WTC11 (cell line): ENCODE data around the gene EPB41. TPM values are rescaled to one million over a fixed set of nuclear protein-coding genes. Genes with fewer than 3 reads are reported as not detected.

Source experiments
- CREB1 ChIP-seq: sonication (generic); formaldehyde crosslinking; IDR thresholded peaks from 2 replicates; pipeline ENCODE4 v1.8.0; 2023; ENCODE audit warnings: mild to moderate bottlenecking, missing genetic modification reagents
- ETV6 ChIP-seq: sonication (generic); formaldehyde crosslinking; IDR thresholded peaks from 2 replicates; pipeline ENCODE4 v1.8.1; 2022; ENCODE audit warnings: mild to moderate bottlenecking, missing genetic modification reagents
- FOXJ3 ChIP-seq: sonication (generic); formaldehyde crosslinking; IDR thresholded peaks from 2 replicates; pipeline ENCODE4 v1.9.0; 2021; ENCODE audit warnings: missing genetic modification reagents, mild to moderate bottlenecking, borderline replicate concordance
- GABPB1 ChIP-seq: sonication (generic); formaldehyde crosslinking; IDR thresholded peaks from 2 replicates; pipeline ENCODE4 v1.8.1; 2023; ENCODE audit warnings: mild to moderate bottlenecking, missing genetic modification reagents
- IRF2 ChIP-seq: sonication (generic); formaldehyde crosslinking; IDR thresholded peaks from 2 replicates; pipeline ENCODE4 v1.8.0; 2022; ENCODE audit warnings: low read depth, missing genetic modification reagents, borderline replicate concordance
- JAZF1 ChIP-seq: fragments of 250-450 bp; sonication (Bioruptor Pico); IDR thresholded peaks from 2 replicates; pipeline ENCODE4 v1.9.0; 2021; ENCODE audit warnings: moderate library complexity, mild to moderate bottlenecking, inconsistent platforms
- NFYB ChIP-seq: sonication (generic); formaldehyde crosslinking; conservative IDR thresholded peaks from 2 replicates; pipeline ENCODE4 v1.8.0; 2022; ENCODE audit warnings: low read depth, missing genetic modification reagents
- RELA ChIP-seq: sonication (generic); formaldehyde crosslinking; IDR thresholded peaks from 2 replicates; pipeline ENCODE4 v1.8.1; 2022; ENCODE audit warnings: missing genetic modification reagents, mild to moderate bottlenecking, borderline replicate concordance
- SMAD3 ChIP-seq: sonication (generic); formaldehyde crosslinking; IDR thresholded peaks from 2 replicates; pipeline ENCODE4 v1.8.0; 2022; ENCODE audit warnings: missing genetic modification reagents, mild to moderate bottlenecking, borderline replicate concordance
- SOX15 ChIP-seq: fragments of 250-450 bp; sonication (Bioruptor Pico); IDR thresholded peaks from 2 replicates; pipeline ENCODE4 v1.9.0; 2021; ENCODE audit warnings: mild to moderate bottlenecking
- SP1 ChIP-seq: sonication (generic); formaldehyde crosslinking; conservative IDR thresholded peaks from 2 replicates; pipeline ENCODE4 v1.8.1; 2022; ENCODE audit warnings: missing genetic modification reagents
- ZNF219 ChIP-seq: sonication (generic); formaldehyde crosslinking; IDR thresholded peaks from 2 replicates; pipeline ENCODE4 v1.8.0; 2023; ENCODE audit warnings: missing genetic modification reagents, mild to moderate bottlenecking, borderline replicate concordance
- ZNF396 ChIP-seq: fragments of 250-450 bp; sonication (Bioruptor Pico); IDR thresholded peaks from 2 replicates; pipeline ENCODE4 v1.8.0; 2021; ENCODE audit warnings: mild to moderate bottlenecking, moderate library complexity, borderline replicate concordance
- ZNF423 ChIP-seq: fragments of 250-450 bp; sonication (Bioruptor Pico); IDR thresholded peaks from 2 replicates; pipeline ENCODE4 v2.1.2; 2022; ENCODE audit warnings: mild to moderate bottlenecking, moderate library complexity
- total RNA-seq: library from RNA; stranded (reverse); gene quantifications from 3 replicates; pipeline ENCODE4 v1.2.3, GENCODE V29; 2021
- TF ChIP-seq, protein P1 (sequence below): fragments of 200-600 bp; IDR thresholded peaks from 2 replicates; pipeline ENCODE4 v1.8.0; 2022; ENCODE audit warnings: antibody characterized with exemption
- TF ChIP-seq, protein P2 (sequence below): sonication (generic); formaldehyde crosslinking; IDR thresholded peaks from 2 replicates; pipeline ENCODE4 v1.8.1; 2022; ENCODE audit warnings: mild to moderate bottlenecking, missing genetic modification reagents, moderate library complexity, borderline replicate concordance
- TF ChIP-seq, protein P3 (sequence below): fragments of 250-450 bp; sonication (Bioruptor Pico); IDR thresholded peaks from 2 replicates; pipeline ENCODE4 v1.8.0; 2021; ENCODE audit warnings: mild to moderate bottlenecking
- TF ChIP-seq, protein P4 (sequence below): sonication (generic); formaldehyde crosslinking; IDR thresholded peaks from 2 replicates; pipeline ENCODE4 v1.8.0; 2023; ENCODE audit warnings: missing genetic modification reagents
- TF ChIP-seq, protein P5 (sequence below): sonication (generic); formaldehyde crosslinking; IDR thresholded peaks from 2 replicates; pipeline ENCODE4 v1.8.1; 2023; ENCODE audit warnings: mild to moderate bottlenecking, missing genetic modification reagents
- TF ChIP-seq, protein P6 (sequence below): sonication (generic); formaldehyde crosslinking; conservative IDR thresholded peaks from 2 replicates; pipeline ENCODE4 v1.8.1; 2022; ENCODE audit warnings: mild to moderate bottlenecking, missing genetic modification reagents
- TF ChIP-seq, protein P7 (sequence below): fragments of 250-450 bp; sonication (Bioruptor Pico); IDR thresholded peaks from 2 replicates; pipeline ENCODE4 v1.9.0; 2021; ENCODE audit warnings: mild to moderate bottlenecking
- TF ChIP-seq, protein P8 (sequence below): sonication (generic); formaldehyde crosslinking; IDR thresholded peaks from 2 replicates; pipeline ENCODE4 v1.8.0; 2022; ENCODE audit warnings: mild to moderate bottlenecking, missing genetic modification reagents
- TF ChIP-seq, protein P9 (sequence below): sonication (generic); formaldehyde crosslinking; IDR thresholded peaks from 2 replicates; pipeline ENCODE4 v1.8.1; 2023; ENCODE audit warnings: mild to moderate bottlenecking, missing genetic modification reagents, moderate library complexity
- TF ChIP-seq, protein P10 (sequence below): sonication (generic); formaldehyde crosslinking; IDR thresholded peaks from 2 replicates; pipeline ENCODE4 v1.8.1; 2023; ENCODE audit warnings: mild to moderate bottlenecking, missing genetic modification reagents, moderate library complexity
- TF ChIP-seq, protein P11 (sequence below): sonication (generic); formaldehyde crosslinking; IDR thresholded peaks from 2 replicates; pipeline ENCODE4 v1.8.0; 2022; ENCODE audit warnings: missing genetic modification reagents

Gene EPB41
- total RNA-seq, 1 experiment from 2014 or later: 85.0 TPM

DNA sequence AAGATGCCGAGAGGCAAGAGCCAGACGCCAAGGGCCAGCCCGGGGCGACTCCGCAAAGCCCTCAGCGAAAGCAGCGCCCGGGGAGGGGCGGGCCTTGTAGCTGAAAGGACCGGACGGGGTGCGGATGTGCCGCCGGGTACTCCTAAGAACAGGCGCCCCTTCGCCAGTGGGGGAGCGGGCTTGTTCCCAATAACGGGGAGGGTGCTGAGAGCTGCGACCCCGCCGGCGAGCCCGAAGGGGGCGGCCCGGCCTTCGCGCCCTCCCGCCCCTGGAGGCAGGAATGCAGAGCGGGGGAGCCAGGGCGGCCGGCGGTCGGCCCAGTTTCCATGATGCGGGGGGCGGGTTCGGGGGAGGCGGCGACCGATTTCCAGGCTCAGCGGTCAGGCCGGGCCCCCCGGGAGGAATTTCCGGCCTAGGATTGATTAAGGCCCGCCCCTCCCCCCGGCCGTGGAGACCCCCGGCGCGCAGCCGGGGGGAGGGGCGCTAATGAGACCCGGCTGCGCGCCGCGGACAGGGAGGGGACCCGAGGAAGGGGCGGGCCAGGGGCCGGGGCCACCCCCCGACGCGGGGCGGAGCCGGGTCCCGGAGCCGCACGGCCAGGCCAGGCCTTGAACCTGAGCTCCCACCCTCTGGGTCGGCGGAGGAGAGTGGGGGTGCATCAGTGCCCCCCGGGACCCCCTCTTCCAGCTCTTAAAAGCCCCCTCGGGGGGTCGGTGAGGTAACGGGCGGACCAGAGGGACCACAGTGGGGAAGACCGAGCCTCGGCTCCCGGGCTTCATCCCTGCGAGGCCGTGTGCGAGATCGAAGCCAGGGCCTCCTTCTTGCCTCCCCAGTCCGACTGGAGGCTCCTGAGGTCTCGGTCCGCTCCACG is 210.2 kb downstream of the EPB41 start (continued):
- TF ChIP-seq, protein P1, sequence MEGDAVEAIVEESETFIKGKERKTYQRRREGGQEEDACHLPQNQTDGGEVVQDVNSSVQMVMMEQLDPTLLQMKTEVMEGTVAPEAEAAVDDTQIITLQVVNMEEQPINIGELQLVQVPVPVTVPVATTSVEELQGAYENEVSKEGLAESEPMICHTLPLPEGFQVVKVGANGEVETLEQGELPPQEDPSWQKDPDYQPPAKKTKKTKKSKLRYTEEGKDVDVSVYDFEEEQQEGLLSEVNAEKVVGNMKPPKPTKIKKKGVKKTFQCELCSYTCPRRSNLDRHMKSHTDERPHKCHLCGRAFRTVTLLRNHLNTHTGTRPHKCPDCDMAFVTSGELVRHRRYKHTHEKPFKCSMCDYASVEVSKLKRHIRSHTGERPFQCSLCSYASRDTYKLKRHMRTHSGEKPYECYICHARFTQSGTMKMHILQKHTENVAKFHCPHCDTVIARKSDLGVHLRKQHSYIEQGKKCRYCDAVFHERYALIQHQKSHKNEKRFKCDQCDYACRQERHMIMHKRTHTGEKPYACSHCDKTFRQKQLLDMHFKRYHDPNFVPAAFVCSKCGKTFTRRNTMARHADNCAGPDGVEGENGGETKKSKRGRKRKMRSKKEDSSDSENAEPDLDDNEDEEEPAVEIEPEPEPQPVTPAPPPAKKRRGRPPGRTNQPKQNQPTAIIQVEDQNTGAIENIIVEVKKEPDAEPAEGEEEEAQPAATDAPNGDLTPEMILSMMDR: 0 out of 2 replicates have a peak, but pooled peaks have one; percentile 36
- TF ChIP-seq, protein P2, sequence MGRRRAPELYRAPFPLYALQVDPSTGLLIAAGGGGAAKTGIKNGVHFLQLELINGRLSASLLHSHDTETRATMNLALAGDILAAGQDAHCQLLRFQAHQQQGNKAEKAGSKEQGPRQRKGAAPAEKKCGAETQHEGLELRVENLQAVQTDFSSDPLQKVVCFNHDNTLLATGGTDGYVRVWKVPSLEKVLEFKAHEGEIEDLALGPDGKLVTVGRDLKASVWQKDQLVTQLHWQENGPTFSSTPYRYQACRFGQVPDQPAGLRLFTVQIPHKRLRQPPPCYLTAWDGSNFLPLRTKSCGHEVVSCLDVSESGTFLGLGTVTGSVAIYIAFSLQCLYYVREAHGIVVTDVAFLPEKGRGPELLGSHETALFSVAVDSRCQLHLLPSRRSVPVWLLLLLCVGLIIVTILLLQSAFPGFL (CRISPR knock-in tag): no peak
- TF ChIP-seq GABPB1: no peak; the same call in 1 of the 2 replicates
- peak; percentile 70 for TF ChIP-seq SP1 (CRISPR knock-in tag)
- TF ChIP-seq, protein P3, sequence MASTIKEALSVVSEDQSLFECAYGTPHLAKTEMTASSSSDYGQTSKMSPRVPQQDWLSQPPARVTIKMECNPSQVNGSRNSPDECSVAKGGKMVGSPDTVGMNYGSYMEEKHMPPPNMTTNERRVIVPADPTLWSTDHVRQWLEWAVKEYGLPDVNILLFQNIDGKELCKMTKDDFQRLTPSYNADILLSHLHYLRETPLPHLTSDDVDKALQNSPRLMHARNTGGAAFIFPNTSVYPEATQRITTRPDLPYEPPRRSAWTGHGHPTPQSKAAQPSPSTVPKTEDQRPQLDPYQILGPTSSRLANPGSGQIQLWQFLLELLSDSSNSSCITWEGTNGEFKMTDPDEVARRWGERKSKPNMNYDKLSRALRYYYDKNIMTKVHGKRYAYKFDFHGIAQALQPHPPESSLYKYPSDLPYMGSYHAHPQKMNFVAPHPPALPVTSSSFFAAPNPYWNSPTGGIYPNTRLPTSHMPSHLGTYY: no peak
- TF ChIP-seq, protein P4, sequence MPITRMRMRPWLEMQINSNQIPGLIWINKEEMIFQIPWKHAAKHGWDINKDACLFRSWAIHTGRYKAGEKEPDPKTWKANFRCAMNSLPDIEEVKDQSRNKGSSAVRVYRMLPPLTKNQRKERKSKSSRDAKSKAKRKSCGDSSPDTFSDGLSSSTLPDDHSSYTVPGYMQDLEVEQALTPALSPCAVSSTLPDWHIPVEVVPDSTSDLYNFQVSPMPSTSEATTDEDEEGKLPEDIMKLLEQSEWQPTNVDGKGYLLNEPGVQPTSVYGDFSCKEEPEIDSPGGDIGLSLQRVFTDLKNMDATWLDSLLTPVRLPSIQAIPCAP (CRISPR knock-in tag): no peak
- no peak for TF ChIP-seq JAZF1 (CRISPR knock-in tag)
- TF ChIP-seq, protein P5, sequence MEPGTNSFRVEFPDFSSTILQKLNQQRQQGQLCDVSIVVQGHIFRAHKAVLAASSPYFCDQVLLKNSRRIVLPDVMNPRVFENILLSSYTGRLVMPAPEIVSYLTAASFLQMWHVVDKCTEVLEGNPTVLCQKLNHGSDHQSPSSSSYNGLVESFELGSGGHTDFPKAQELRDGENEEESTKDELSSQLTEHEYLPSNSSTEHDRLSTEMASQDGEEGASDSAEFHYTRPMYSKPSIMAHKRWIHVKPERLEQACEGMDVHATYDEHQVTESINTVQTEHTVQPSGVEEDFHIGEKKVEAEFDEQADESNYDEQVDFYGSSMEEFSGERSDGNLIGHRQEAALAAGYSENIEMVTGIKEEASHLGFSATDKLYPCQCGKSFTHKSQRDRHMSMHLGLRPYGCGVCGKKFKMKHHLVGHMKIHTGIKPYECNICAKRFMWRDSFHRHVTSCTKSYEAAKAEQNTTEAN (CRISPR knock-in tag): no peak
- TF ChIP-seq, protein P6, sequence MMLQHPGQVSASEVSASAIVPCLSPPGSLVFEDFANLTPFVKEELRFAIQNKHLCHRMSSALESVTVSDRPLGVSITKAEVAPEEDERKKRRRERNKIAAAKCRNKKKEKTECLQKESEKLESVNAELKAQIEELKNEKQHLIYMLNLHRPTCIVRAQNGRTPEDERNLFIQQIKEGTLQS (CRISPR knock-in tag): no peak
- TF ChIP-seq SOX15 (CRISPR knock-in tag): no peak
- no peak for TF ChIP-seq FOXJ3
- TF ChIP-seq RELA: no peak
- TF ChIP-seq, protein P7, sequence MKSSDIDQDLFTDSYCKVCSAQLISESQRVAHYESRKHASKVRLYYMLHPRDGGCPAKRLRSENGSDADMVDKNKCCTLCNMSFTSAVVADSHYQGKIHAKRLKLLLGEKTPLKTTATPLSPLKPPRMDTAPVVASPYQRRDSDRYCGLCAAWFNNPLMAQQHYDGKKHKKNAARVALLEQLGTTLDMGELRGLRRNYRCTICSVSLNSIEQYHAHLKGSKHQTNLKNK: no peak
- no peak for TF ChIP-seq IRF2 (CRISPR knock-in tag)
- no peak for TF ChIP-seq SMAD3 (CRISPR knock-in tag)
- no peak for TF ChIP-seq NFYB (CRISPR knock-in tag)
- TF ChIP-seq, protein P8, sequence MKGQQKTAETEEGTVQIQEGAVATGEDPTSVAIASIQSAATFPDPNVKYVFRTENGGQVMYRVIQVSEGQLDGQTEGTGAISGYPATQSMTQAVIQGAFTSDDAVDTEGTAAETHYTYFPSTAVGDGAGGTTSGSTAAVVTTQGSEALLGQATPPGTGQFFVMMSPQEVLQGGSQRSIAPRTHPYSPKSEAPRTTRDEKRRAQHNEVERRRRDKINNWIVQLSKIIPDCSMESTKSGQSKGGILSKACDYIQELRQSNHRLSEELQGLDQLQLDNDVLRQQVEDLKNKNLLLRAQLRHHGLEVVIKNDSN: 0 out of 2 replicates have a peak, but pooled peaks have one; percentile 4
- no peak for TF ChIP-seq ZNF219 (CRISPR knock-in tag)
- peak; percentile 96 for TF ChIP-seq ZNF423 (CRISPR knock-in tag)
- 0 out of 2 replicates have a peak, but pooled peaks have one; percentile 36 for TF ChIP-seq ETV6 (CRISPR knock-in tag)
- TF ChIP-seq, protein P9, sequence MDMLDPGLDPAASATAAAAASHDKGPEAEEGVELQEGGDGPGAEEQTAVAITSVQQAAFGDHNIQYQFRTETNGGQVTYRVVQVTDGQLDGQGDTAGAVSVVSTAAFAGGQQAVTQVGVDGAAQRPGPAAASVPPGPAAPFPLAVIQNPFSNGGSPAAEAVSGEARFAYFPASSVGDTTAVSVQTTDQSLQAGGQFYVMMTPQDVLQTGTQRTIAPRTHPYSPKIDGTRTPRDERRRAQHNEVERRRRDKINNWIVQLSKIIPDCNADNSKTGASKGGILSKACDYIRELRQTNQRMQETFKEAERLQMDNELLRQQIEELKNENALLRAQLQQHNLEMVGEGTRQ (CRISPR knock-in tag): no peak
- no peak for TF ChIP-seq ZNF396 (CRISPR knock-in tag)
- TF ChIP-seq, protein P10, sequence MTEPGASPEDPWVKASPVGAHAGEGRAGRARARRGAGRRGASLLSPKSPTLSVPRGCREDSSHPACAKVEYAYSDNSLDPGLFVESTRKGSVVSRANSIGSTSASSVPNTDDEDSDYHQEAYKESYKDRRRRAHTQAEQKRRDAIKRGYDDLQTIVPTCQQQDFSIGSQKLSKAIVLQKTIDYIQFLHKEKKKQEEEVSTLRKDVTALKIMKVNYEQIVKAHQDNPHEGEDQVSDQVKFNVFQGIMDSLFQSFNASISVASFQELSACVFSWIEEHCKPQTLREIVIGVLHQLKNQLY (CRISPR knock-in tag): no peak
- TF ChIP-seq CREB1: no peak
- TF ChIP-seq, protein P11, sequence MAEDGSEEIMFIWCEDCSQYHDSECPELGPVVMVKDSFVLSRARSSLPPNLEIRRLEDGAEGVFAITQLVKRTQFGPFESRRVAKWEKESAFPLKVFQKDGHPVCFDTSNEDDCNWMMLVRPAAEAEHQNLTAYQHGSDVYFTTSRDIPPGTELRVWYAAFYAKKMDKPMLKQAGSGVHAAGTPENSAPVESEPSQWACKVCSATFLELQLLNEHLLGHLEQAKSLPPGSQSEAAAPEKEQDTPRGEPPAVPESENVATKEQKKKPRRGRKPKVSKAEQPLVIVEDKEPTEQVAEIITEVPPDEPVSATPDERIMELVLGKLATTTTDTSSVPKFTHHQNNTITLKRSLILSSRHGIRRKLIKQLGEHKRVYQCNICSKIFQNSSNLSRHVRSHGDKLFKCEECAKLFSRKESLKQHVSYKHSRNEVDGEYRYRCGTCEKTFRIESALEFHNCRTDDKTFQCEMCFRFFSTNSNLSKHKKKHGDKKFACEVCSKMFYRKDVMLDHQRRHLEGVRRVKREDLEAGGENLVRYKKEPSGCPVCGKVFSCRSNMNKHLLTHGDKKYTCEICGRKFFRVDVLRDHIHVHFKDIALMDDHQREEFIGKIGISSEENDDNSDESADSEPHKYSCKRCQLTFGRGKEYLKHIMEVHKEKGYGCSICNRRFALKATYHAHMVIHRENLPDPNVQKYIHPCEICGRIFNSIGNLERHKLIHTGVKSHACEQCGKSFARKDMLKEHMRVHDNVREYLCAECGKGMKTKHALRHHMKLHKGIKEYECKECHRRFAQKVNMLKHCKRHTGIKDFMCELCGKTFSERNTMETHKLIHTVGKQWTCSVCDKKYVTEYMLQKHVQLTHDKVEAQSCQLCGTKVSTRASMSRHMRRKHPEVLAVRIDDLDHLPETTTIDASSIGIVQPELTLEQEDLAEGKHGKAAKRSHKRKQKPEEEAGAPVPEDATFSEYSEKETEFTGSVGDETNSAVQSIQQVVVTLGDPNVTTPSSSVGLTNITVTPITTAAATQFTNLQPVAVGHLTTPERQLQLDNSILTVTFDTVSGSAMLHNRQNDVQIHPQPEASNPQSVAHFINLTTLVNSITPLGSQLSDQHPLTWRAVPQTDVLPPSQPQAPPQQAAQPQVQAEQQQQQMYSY (CRISPR knock-in tag): peak; percentile 32; the same call in 1 of the 2 replicates
